Activated T-cell treated with anti-CD3 and anti-CD28 coated beads for 48 hours (primary cell): ENCODE measurements around the gene ATXN10.

Source experiments
- DNase-seq: peaks from one replicate; pipeline ENCODE4 v3.0.0-alpha.2; 2020; ENCODE audit warnings: low read depth

ATXN10 gene

DNA sequence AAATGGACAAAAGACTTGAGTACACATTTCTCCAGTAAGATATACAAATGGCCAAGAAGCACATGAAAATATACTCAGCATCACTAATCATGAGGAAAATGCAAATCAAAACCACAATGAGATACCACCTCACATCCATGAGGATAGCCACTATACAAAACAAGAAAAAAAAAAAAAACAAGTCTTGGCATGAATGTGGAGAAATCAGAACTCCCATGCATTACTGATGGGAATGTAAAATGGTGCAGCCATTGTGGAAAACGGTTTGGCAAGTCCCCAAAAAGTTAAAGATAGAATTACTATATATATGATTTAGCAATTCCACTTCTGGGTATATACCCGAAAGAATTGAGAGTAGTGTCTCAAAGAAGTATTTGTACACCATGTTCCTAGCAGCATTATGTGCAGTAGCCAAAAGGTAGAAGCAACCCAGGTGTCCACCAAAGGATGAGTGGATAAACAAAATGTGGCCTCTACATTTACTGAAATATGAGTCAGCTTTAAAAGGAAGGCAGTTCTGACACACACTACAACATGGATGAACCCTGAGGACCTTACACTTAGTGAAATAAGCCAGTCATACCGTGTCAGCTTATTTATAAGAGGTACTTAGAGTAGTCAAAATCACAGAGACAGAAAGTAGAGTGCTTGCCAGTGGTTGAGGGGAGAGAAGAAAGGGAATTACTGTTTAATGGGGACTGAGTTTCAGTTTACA lies 159.1 kb downstream of the ATXN10 start:
- no peak for DNase-seq

DNA sequence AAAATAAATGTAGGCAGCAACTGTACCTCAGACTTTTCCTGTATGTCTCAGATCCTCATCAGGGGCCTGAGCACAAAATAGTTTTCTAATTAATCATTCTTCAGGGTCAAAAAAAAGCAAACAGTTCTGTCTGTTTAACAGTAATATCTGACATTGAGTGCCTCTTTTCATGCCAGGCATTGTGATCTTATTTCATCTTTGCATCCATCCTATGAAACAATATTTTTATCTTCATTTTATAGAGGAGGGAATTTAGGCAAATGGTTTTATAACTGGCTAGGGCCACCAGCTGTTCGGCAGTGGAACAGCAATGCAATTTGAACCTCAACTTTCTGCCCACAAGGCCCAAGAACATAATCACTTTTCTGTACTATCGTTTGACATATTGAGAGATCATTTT lies 159.8 kb downstream of the ATXN10 start:
- DNase-seq = no peak

- DNase-seq = no peak
These were observed 160.5 kb downstream of the ATXN10 start for GRCh38 chr22:45832180-45832579.

GRCh38 chr22:45832959-45833580 lies 161.4 kb downstream of the ATXN10 start:
- no peak for DNase-seq

GRCh38 chr22:45833613-45834012 lies 162.0 kb downstream of the ATXN10 start:
- DNase-seq = no peak

- no peak for DNase-seq
These were observed 162.6 kb downstream of the ATXN10 start for GRCh38 chr22:45834241-45834640.

DNA sequence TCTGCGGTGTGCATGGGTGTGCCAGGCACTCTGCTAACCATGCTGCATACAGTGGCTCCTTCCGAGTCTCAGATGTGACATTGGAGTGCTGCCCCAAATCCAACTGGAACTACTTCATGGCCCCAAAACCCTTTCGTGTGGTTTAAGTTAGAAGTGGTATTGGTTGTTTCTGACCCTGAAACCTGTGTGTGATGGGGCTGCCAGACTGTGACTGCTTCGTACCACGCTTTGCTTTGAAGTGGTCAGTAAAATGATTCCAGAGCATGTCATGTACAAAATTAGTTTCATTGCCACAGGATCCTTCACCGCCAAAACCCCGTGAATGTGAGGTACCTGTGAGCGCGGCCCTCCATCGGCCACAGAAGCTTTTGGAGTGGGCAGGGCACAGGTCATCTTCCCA lies 163.2 kb downstream of the ATXN10 start:
- DNase-seq = no peak

- DNase-seq = no peak
These were observed 165.0 kb downstream of the ATXN10 start for GRCh38 chr22:45836418-45837169.

DNA sequence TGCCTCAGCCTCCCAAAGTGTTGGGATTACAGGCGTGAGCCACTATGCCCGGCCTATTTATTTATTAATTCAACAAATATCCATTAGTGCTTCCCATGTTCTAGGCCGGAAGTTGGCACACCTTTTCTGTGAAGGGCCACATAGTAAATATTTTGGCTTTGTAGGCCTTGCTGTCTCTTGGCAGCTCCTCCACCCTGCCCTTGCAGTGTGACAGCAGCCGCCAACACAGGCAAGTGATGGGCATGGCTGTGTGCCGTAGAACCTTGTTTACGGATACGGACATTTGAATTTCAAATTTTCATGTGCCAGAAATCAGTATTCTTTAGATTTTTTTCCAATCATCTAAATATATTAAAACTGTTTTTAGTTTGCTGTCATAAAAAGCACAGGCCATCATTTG lies 165.9 kb downstream of the ATXN10 start:
- DNase-seq = no peak

- DNase-seq = no peak
These were observed 166.8 kb downstream of the ATXN10 start for GRCh38 chr22:45838305-45838887.

DNA sequence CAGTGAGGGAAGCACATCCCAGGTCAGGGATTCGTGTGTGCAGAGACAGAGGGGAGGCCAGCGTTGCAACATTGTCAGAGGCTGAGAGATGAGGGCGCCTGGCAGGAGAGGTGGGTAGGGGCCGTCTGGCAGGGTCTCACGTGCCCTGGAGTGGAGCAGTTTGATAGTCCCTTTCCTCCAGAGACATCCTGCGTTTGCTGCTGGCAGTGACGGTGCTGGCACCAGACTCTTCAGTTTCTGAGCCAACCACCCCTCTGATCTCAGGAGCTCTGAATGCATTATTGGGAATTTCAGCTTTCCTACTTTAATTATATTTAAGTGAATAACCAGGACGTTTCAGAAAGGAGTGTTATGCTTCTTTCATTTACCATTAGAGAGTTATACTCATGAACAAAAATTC lies 168.8 kb downstream of the ATXN10 start:
- DNase-seq = no peak

DNA sequence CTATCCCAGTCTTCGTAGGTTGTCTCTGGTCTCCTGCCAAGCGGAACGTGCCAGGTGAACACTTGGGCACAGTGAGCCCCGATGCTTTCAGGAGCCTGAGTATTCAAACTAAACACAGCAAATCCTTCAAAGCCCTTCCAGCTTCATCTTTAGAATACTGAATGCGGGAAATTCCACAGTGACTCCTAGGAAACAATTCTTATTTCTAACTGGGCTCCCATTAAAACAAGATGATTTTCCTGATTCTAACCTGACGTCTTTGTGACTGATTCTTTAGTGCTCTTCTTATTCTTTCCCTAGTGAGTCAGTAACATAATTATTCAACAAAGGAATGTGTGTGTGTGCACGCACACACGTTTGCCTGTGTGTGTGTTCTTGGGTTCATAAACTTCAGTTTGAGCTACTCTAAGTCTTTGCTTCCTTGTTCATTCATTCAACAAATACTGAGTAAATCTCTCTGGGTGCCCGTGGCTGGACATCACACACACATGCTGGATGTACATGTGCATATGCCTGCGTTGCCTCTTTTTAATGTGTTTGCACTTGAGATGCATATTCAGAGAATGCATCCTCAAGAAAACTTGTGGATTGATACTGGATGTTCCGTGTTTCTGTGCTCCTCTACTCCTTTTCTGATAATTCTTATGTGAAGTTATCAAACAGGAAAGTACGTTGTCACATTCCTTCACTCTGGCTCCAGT lies 170.8 kb downstream of the ATXN10 start:
- no peak for DNase-seq

- DNase-seq = no peak
These were observed 171.4 kb downstream of the ATXN10 start for GRCh38 chr22:45843031-45843430.

DNA sequence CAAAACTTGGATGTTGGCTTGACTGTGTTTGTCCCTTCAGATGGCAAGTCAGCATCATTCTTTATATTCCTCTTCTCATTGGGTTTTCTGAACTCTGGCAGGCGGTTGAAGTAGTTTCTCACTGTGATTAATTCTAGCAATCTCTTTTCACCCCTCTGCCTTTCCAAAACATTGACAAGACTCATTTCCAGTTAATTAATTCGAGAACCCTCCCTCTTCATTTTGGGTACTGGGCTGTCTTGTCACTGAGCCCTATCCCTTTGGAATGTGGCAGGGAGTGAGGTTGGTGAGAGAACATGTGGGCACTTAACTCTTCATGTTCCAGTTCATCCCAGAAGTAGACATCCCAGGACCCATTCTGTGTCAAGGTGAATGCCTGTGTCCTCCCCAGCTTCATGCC lies 172.4 kb downstream of the ATXN10 start:
- no peak for DNase-seq

GRCh38 chr22:45845076-45845487 lies 173.4 kb downstream of the ATXN10 start:
- DNase-seq = no peak

- DNase-seq = no peak
These were observed 175.3 kb downstream of the ATXN10 start for GRCh38 chr22:45846952-45847351.

- no peak for DNase-seq
These were observed 177.3 kb downstream of the ATXN10 start for GRCh38 chr22:45848904-45849303.

- no peak for DNase-seq
These were observed 181.2 kb downstream of the ATXN10 start for GRCh38 chr22:45852826-45853225.

DNA sequence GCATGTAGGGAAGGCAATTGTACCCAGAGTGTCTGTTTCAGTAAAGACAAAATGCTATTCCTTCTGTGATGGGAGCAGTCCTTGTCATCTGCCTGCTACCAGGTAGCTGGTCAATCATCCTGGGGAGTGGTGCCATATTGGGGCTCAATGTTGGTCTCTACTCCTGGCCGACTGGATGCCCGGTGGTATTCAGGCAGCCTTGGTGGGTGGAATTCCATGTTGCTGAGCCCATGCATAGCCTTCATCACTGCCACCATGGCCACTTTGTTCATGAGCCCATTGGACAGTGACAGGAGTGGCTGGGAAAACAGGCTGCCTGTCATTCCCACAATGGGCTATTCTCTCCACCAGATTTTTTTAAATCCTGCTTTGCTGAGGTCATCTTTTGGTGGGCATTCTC lies 184.3 kb downstream of the ATXN10 start:
- no peak for DNase-seq

GRCh38 chr22:45857519-45857918 lies 185.9 kb downstream of the ATXN10 start:
- no peak for DNase-seq

GRCh38 chr22:45859231-45860161 lies 187.9 kb downstream of the ATXN10 start:
- no peak for DNase-seq
